Effector memory CD4-positive, alpha-beta T cell (primary cell): ENCODE data around the gene PARP12.

Experiments
- DNase-seq, 3 donors: peaks; one replicate each; pipeline ENCODE4 v3.0.0-alpha.2; 2020
- H3K27ac ChIP-seq: 2 replicates; pipeline ENCODE4 v1.7.0; 2013; ENCODE audit warnings: mild to moderate bottlenecking, low read length, moderate library complexity; ENCODE audit not compliant: insufficient read depth, poor library complexity, severe bottlenecking
- H3K27me3 ChIP-seq: replicated peaks from 2 replicates; pipeline ENCODE4 v1.7.0; 2013; ENCODE audit warnings: mild to moderate bottlenecking, low read length; ENCODE audit not compliant: insufficient read depth, control insufficient read depth, poor library complexity, severe bottlenecking
- H3K36me3 ChIP-seq: 2 replicates; pipeline ENCODE4 v1.7.0; 2013; ENCODE audit warnings: mild to moderate bottlenecking, low read length, moderate library complexity; ENCODE audit not compliant: control insufficient read depth, insufficient read depth
- H3K4me1 ChIP-seq: 2 replicates; pipeline ENCODE4 v1.7.0; 2013; ENCODE audit warnings: low read length, mild to moderate bottlenecking; ENCODE audit not compliant: control insufficient read depth, insufficient read depth, poor library complexity, severe bottlenecking
- H3K4me3 ChIP-seq: 2 replicates; pipeline ENCODE4 v1.7.0; 2013; ENCODE audit warnings: low read length, low read depth, mild to moderate bottlenecking; ENCODE audit not compliant: insufficient read depth, poor library complexity, severe bottlenecking
- H3K9me3 ChIP-seq: 2 replicates; pipeline ENCODE4 v1.7.0; 2013; ENCODE audit warnings: mild to moderate bottlenecking, low read length, moderate library complexity; ENCODE audit not compliant: control insufficient read depth

Gene PARP12

DNA sequence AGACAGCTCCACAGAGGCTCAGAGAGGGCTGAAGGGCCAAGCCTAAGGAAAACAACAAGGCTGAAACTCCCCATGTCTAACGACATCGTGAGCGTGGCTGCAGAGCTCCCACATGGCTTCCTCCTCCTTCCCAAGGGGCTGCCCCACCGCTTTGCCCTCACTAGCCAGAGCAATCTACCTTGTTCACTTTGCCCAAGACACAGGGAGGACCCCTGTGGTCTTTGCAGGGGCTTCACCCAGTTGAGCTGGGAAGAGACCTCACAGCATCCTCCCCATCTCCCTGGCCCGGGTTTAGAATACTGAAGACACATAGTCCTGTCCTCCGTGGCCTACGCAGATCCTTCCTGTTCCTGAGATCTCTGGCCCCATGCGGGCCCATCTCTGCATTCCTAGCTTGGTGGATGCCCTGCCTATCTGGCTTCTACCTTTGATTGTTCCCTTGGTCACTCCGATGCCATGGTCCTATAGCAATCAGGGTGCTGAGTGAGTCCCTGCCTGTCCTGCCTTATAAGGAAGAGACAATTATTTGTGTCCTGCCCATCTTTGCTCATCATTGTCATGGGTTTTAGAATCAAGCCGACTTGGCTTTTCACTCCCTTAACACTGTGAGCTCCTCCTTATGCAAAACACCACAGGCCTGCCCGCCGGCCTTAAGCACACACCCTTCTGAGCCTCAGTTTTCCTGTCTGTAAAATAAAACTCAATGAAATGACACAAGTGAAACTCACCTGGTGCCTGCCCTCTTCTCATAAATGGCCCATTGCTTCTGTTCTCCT is 73.2 kb downstream of the PARP12 start:
- Histone ChIP-seq H3K4me3 (no peak overlapping the region), H3K9me3 (no peaks in the 10 kb centered on the region), H3K27ac (no peak overlapping the region), H3K36me3 (no peaks in the 10 kb centered on the region), H3K27me3 (no peaks in the 10 kb centered on the region), H3K4me1 (no peaks in the 10 kb centered on the region)
- no peak for DNase-seq

DNA sequence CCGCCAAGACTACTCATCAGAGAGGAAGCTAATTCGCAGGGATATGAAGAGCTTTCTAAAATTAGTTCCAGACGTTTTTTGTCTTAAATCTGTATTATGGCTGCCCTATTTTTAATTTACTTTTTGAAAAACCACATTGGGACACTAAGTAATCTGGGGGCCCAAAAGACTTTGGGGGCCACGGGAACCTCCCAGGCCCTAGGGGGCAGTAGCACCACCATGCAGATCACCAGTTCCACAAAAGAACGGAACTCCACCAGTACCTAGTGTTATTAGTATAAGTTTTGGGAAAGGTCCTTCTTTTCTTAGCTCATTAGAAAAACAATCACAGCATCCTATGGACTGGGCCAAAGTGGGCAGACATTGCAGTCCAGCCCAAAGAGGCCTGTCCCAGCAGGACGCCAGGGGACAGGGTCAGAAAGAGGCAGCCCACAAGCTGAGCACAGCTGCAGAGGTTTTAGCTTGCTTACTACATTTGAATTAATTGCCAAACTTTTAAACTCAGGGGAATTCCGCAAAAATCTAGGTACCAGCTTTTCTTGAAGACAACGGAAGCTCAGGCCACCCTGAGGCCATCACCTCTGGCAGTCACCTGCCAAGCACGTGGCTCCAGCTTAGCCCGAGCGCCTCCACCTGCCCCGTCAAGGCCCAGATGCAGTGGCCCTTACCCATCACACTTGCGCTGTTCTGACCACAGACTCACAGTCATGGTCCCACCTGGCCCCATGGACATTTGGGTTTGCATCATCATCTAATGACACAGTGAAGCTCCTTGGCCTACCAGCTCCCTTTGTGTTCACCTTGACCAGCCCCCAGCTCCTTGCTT is 74.8 kb downstream of the PARP12 start:
- no peaks in the 10 kb centered on the region for H3K9me3 ChIP-seq
- H3K36me3 ChIP-seq, result no peaks in the 10 kb centered on the region
- no peaks in the 10 kb centered on the region for H3K27me3 ChIP-seq
- DNase-seq, result no peak
- H3K4me3 ChIP-seq, result no peak overlapping the region
- no peak overlapping the region for H3K27ac ChIP-seq
- H3K4me1 ChIP-seq, result no peaks in the 10 kb centered on the region

DNA sequence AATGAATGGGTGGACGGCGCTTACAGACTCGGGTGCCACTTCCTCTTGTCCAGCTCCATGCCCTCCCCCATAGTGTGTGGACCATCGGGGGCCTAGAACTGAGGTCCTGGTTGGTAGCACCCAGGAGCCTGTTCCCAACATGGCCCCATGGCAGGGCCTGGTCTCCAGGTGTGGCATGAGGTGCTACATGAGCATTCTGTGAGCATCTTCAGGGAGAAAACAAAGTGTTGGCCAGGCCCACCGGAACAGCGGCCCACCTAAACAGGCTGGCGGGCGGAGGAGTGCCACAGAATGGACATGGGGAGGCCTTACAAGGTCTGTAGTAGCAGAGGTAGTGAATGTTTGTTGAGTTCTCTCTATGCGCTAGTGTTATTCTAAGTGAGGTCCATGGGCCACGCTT is 76.9 kb downstream of the PARP12 start:
- Histone ChIP-seq H3K27me3 (no peaks in the 10 kb centered on the region), H3K4me1 (no peaks in the 10 kb centered on the region), H3K9me3 (no peaks in the 10 kb centered on the region), H3K36me3 (no peaks in the 10 kb centered on the region), H3K4me3 (no peak overlapping the region), H3K27ac (no peak overlapping the region)
- DNase-seq, result no peak

DNA sequence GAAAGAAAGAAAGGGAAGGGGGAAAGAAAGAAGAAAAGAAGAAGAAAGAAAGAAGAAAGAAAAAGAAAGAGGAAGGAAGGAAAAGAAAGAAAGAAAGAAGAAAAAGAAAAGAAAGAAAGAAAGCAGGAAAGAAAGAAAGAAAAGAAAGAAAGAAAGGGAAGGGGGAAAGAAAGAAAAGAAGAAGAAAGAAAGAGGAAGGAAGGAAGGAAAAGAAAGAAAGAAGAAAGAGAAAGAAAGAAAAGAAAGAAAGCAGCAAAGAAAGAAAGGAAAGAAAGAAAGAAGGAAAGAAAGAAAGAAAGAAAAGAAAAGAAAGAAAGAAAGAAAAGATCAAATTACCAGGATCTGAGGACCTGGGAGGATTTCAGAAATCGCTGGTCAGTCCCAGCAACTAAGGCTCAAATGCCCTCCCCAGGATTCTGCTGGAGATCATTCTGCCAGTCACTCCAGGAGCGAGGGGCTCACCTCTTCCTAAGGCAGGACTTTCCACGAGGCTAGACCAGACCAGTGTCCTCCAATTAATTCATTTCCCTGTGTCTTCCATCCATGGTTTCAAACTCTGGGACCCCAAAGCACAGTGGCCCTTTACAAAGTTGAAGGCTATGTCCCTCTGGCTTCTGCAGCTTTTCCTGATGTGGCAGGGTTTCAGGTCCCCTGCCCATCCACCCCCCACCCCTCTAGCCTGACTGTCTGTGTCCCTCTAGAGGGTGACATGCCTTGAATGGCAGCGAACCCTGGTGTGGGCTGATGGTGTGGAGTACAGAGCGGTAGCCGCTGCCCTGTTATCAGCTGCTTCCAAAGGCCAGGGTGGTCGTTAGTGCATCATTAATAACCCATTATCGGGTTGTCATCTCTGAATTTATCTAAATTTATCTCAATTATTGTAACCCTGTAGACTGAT is 77.9 kb downstream of the PARP12 start:
- no peak overlapping the region for H3K4me3 ChIP-seq
- H3K27me3 ChIP-seq, result no peaks in the 10 kb centered on the region
- no peak for DNase-seq
- no peaks in the 10 kb centered on the region for H3K36me3 ChIP-seq
- no peaks in the 10 kb centered on the region for H3K9me3 ChIP-seq
- no peak overlapping the region for H3K27ac ChIP-seq
- H3K4me1 ChIP-seq, result peaks cover 8% of the 10 kb centered on the region

DNA sequence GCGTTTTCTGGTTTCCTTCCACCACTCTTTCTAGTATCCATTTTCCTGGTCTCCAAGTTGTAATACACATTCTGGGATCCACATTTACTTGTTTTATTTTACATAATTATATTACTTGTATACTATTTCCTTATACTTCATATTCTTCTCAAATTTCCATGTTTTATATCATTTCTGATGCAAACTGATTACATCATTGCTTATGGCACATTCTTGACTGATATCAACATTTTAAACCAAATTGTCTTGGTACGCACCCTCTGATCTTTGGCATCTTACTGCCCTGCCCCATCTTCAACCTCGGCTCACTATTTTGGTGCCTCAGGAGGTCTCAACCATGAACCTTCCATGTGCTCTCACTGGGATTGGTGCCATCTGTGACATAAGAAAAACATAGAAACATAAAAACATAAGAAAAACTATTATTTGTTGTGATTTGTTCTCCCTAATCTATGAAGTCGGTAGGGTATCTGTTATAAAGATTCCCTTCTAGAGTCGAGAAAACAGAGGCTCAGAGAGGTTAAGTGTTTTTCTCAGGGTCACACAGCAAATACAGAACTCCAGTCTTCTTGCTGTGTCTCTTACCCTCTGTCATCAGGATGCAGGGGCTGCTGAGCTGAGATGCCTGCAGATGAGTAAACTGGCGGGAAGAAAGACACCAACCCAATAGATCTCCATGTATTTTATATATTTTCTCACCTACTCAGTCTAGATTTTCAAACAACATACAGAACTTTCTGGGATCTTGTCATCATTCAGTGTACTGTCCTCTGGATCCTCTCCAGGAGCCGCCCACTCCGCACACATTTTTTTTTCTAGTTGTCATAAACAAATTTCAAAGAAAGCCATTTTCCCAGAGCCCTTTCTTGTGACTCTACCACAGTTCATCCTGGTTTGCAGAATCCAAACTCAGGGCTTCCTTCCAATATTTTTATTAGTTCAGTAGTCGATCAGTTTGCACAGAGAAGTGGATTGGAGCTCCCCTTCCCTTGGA is 79.5 kb downstream of the PARP12 start:
- H3K27me3 ChIP-seq, result no peaks in the 10 kb centered on the region
- H3K36me3 ChIP-seq, result no peaks in the 10 kb centered on the region
- DNase-seq, result no peak
- H3K27ac ChIP-seq, result no peak overlapping the region
- peaks cover 9% of the 10 kb centered on the region for H3K4me1 ChIP-seq
- H3K9me3 ChIP-seq, result no peaks in the 10 kb centered on the region
- no peak overlapping the region for H3K4me3 ChIP-seq

DNA sequence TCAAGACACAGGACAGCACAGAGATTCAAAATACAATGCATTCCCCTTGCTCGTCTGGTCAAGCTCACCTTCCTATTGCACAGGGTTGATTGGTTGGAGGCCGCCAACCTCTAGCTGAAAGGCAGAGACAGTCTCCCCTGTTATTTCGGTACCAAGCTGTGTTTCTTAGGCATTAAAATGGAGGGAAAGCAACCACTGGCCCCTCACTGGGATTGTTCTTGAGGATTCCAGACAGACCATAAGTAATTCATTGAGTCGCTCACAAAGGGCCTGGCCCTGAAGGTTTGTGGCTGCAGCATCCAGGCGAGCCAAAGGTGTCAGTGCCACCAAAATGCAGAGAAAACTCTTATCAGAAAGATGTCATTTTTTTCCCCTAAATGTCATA is 81.2 kb downstream of the PARP12 start:
- DNase-seq, result no peak
- H3K27ac ChIP-seq, result no peak overlapping the region
- H3K27me3 ChIP-seq, result no peaks in the 10 kb centered on the region
- peaks cover 9% of the 10 kb centered on the region for H3K4me1 ChIP-seq
- no peaks in the 10 kb centered on the region for H3K9me3 ChIP-seq
- no peaks in the 10 kb centered on the region for H3K36me3 ChIP-seq
- H3K4me3 ChIP-seq, result no peak overlapping the region

DNA sequence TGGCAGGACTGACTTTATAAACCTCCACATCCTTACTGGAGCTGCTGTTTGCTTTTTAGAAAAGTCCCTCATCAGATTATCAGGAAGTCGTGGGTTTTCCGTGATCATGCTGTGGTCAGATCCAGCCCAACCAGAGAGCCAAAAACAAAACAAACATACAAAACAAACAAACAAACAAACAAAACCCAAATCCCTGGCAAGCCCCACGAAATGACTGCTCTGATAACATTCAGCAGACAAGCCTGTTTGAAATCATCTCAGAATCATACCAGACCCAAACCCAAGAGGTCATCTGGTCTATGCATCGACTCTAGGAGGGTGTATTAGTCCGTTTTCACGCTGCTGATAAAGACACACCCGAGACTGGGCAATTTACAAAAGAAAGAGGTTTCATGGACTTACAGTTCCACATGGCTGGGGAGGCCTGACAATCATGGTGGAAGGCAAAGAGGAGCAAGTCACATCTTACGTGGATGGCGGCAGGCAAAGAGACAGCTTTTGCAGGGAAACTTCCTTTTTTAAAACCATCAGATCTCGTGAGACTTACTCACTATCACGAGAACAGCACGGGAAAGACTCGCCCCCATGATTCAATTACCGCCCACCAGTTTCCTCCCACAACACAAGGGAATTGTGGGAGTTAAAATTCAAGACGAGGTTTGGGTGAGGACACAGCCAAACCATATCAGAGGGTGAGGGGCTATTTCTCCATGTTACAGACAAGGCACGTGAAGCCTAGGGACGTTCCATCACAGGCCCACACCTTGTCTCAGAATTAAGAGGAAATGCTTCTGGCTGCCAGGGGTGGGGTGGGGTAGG is 85.7 kb downstream of the PARP12 start:
- Histone ChIP-seq H3K9me3 (no peaks in the 10 kb centered on the region), H3K4me3 (no peak overlapping the region), H3K4me1 (peaks cover 9% of the 10 kb centered on the region), H3K27ac (no peak overlapping the region), H3K27me3 (no peaks in the 10 kb centered on the region), H3K36me3 (no peaks in the 10 kb centered on the region)
- no peak for DNase-seq

DNA sequence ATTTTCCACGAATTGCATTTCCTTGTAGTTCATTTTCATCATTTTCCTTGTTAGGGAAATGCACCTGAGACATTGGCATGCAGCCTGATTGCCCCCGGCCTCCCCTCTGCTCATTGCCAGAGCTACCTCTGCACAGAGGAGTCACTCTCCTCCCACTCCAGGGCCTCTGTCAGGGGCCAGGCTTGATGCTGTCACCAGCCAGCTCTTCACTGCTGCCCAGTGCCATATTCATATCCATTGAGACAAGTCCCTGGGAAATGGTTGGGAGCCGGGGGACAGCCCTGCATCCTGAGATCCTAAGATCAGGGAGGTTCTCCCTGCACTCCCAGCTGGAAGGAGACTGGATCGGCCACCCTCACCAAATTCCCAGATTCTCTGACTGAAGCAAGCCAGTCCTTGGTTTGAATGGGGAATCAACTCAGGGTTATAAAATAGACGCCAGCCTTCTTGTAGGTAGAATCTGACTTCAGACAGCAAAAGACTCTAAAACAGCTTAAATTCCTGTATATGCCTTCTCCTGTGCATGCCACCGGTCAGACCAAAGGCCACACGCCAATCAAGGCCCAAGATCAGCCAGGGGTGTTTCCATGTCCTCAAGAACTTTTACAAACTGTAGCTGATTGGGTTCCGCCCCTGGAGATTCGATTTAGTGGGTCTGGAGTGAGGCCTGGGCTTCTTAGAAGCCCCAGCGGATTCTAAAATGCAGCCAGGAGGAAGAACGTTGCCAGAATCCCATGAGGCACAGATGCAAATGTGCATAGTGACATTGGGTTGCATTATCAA is 86.5 kb downstream of the PARP12 start:
- H3K4me3 ChIP-seq, result no peak overlapping the region
- DNase-seq, result no peak
- H3K27me3 ChIP-seq, result no peaks in the 10 kb centered on the region
- H3K36me3 ChIP-seq, result no peaks in the 10 kb centered on the region
- no peaks in the 10 kb centered on the region for H3K9me3 ChIP-seq
- H3K4me1 ChIP-seq, result peaks cover 9% of the 10 kb centered on the region
- no peak overlapping the region for H3K27ac ChIP-seq
